ENCODE results near the gene OCA2. TPM values are rescaled to one million over a fixed set of nuclear protein-coding genes. Genes with fewer than 3 reads are reported as not detected.
"Not testable (repeated sequence)": the region's sequence is repeated elsewhere in the genome, so short reads cannot be mapped to it uniquely, and the experiment has no call there.

Gene OCA2
- total RNA-seq, 4 donors from 2014 or later = 0.19 to 1.1 TPM; not detected in 2

GRCh38 chr15:27714675-27715074 is 384.4 kb downstream of the OCA2 start:
- no peak for TF ChIP-seq CTCF (IDR thresholded peaks at IDR 0.05)
- DNase-seq (ENCODE audit: low spot score) = no peak
- ATAC-seq (ENCODE audit: low FRiP score) = no peak

GRCh38 chr15:27713850-27714249 is 385.3 kb downstream of the OCA2 start:
- not testable (repeated sequence) for DNase-seq (ENCODE audit: low spot score); ATAC-seq (ENCODE audit: low FRiP score)

GRCh38 chr15:27707257-27707656 is 391.9 kb downstream of the OCA2 start:
- no peak for DNase-seq (ENCODE audit: low spot score)
- no peak for TF ChIP-seq CTCF (IDR thresholded peaks at IDR 0.05)
- ATAC-seq (ENCODE audit: low FRiP score) = no peak

- TF ChIP-seq CTCF (IDR thresholded peaks at IDR 0.05) = no peak
- ATAC-seq (ENCODE audit: low FRiP score) = no peak
- no peak for DNase-seq (ENCODE audit: low spot score)
Measured at GRCh38 chr15:27706300-27706699, 392.8 kb downstream of the OCA2 start.

GRCh38 chr15:27705056-27705455 is 394.1 kb downstream of the OCA2 start:
- TF ChIP-seq CTCF (IDR thresholded peaks at IDR 0.05) = no peak
- DNase-seq (ENCODE audit: low spot score) = no peak
- no peak for ATAC-seq (ENCODE audit: low FRiP score)

Other genes with a start within 250 kb of the OCA2 start
- gene HERC2, start 222.9 kb upstream of the OCA2 start, total RNA-seq = 10 to 100 TPM; 42.8 to 77.7 (median 44.4) TPM

Measured in omental fat pad (tissue), 4 donors.